Kidney (tissue), 14 donors: ENCODE measurements around the gene SNRK. TPM values are rescaled to one million over a fixed set of nuclear protein-coding genes. Genes with fewer than 3 reads are reported as not detected.
A peak's percentile ranks its signal among the peaks of the same experiment; 100 is the strongest.

Experiments
- DNase-seq, 5 donors: peaks; one replicate each; pipeline ENCODE4 v3.0.0-alpha.2; 2013 to 2020
- FAIRE-seq: peaks from 2 replicates; lab custom pipeline; 2012; peaks lifted over from hg19 to GRCh38; lab: Jason Lieb, UNC
- H3K27ac ChIP-seq, 2 donors: one replicate each; pipeline ENCODE4 v1.7.0; 2013; ENCODE audit warnings: low read depth in 2 of 2, low read length in 2 of 2, inconsistent platforms in 1 of 2
- H3K27me3 ChIP-seq: one replicate; pipeline ENCODE4 v1.7.1; 2013; ENCODE audit warnings: low read length, inconsistent platforms; ENCODE audit not compliant: control insufficient read depth, insufficient read depth
- H3K36me3 ChIP-seq, 3 donors: one replicate each; pipeline versions ENCODE4 v1.7.0 to v1.7.1; 2013; ENCODE audit warnings: low read length in 3 of 3, control low read depth in 1 of 3, inconsistent platforms in 1 of 3; ENCODE audit not compliant: insufficient read depth in 3 of 3, control insufficient read depth in 2 of 3
- H3K4me1 ChIP-seq, 3 donors: one replicate each; pipeline versions ENCODE4 v1.7.0 to v1.7.1; 2013; ENCODE audit warnings: low read length in 3 of 3, inconsistent platforms in 1 of 3, low read depth in 1 of 3; ENCODE audit not compliant: control insufficient read depth in 2 of 3, insufficient read depth in 2 of 3
- H3K4me3 ChIP-seq, 3 donors: one replicate each; pipeline versions ENCODE4 v1.7.0 to v1.8.1; 2013; ENCODE audit warnings: low read length in 3 of 3, control low read depth in 1 of 3, inconsistent platforms in 1 of 3
- H3K9ac ChIP-seq, 3 donors: one replicate each; pipeline versions ENCODE4 v1.7.0 to v1.7.1; 2013; ENCODE audit warnings: low read length in 3 of 3, control low read depth in 1 of 3, inconsistent platforms in 1 of 3
- H3K9me3 ChIP-seq, 3 donors: one replicate each; pipeline versions ENCODE4 v1.7.0 to v1.7.1; 2013; ENCODE audit warnings: low read length in 3 of 3, control low read depth in 1 of 3, inconsistent platforms in 1 of 3; ENCODE audit not compliant: control insufficient read depth in 2 of 3, insufficient read depth in 1 of 3
- CTCF ChIP-seq: IDR thresholded peaks from 3 replicates; pipeline ENCODE4 v1.5.1; 2012; ENCODE audit warnings: mild to moderate bottlenecking, moderate library complexity, borderline replicate concordance; ENCODE audit not compliant: insufficient read depth; ENCODE audit errors: extremely low read depth
- intact Hi-C: fragments of 100-400 bp; cut with DNase I; formaldehyde crosslinking; loops from one replicate; pipeline ENCODE4 v1.11.1; 2022
- polyA plus RNA-seq: library from polyadenylated mRNA; stranded (reverse); fragments of 350-450 nt; fragmentation: Illumina TruSeq; extraction: RNeasy Lipid Tissue Mini Kit (QIAGEN cat#74804); gene quantifications from one replicate; pipeline ENCODE4 v1.2.3, GENCODE V29; 2014; ENCODE audit warnings: low read depth, low replicate concordance; ENCODE audit not compliant: insufficient read depth
- total RNA-seq: library from RNA; stranded (reverse); fragmentation: NEBNext Ultra II Directional; extraction: Animal tissue kit (Norgen Biotek cat#: 25700); gene quantifications from one replicate; pipeline ENCODE4 v1.2.1, GENCODE V29; 2021
- donor health status: control.
- donor health status: control.
- donor health status: control.
- donor health status: control.
- donor health status: control.
- donor health status: DM: yes; HTN: yes; CAD: no.
- donor health status: Normal renal cell carcinoma (clear cell type).

SNRK gene
- total and polyA plus RNA-seq, 2 donors from 2014 or later = 15.6 to 62.3 TPM

DNA sequence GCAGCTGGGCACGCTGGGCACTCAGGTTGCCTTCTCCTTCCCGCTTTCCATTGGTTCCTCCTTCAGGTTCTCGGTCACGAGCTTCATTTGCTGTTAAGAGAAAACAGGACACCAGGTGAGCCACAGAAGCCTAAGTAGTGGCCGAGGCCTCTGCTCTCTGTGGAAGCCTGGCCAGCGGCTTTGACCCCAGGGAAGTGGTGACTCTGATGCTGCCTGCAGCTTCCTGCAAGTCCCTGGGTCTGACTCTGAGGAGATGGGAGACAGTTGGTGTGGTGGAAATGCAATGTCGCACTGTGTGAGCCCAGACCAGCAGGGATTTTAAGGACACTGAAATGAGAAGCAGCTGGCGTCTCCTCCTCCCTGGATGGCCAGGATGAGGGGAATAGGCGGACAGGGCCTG, 80.5 kb downstream of the SNRK start:
- Histone ChIP-seq H3K27me3 (no peaks in the 10 kb centered on the region), H3K36me3 (no peaks in the 10 kb centered on the region), H3K27ac (no peak overlapping the region), H3K9ac (no peak overlapping the region), H3K9me3 (no peaks in the 10 kb centered on the region), H3K4me3 (no peak overlapping the region), H3K4me1 (no peaks in the 10 kb centered on the region)
- FAIRE-seq = no peak
- TF ChIP-seq CTCF = no peak
- peak in 1 of 5 donors; percentile 66 for DNase-seq
- intact Hi-C loops = no loop called here

DNA sequence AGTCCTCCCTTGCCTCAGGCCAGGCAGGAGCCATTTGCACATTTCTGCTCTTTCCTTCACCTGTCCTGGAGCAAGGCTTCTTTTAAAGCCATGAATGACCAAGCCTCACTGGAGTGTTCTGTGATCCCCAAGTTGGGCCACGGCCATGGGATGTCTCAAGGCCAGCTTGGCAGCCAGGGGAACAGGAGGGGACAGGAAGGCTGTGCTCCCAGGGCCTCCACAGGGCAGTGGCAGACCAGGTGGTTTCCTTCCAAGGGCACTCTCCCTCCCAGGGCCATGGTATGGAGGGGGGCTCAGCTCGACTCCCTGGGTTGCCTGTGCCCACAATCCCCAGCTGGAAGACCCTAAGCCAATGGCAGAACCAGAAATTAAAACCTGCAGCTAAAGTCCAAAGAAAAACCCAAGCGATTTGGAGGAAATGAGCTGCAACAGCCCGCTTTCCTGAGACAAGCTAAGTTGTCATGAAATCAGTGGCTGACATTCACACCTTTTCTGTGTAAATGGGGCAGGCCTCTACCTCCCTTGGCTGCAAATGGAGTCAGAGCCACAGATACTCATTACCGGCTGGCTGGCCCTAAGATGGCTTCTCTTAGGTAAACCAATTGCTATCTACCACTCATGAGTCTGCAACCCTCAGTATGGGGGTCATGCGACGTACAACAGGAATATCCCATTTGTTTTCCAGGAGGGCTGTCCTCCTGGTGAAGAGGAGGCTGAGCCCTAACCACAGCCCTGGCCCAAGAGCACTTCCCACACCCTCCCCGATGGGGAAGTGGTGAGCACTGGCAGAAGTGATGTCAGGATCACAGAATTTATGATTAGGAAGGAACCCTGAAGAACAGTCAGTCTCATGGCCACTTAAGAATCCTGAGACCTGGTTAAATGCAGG, 83.3 kb downstream of the SNRK start:
- no peak for FAIRE-seq

DNA sequence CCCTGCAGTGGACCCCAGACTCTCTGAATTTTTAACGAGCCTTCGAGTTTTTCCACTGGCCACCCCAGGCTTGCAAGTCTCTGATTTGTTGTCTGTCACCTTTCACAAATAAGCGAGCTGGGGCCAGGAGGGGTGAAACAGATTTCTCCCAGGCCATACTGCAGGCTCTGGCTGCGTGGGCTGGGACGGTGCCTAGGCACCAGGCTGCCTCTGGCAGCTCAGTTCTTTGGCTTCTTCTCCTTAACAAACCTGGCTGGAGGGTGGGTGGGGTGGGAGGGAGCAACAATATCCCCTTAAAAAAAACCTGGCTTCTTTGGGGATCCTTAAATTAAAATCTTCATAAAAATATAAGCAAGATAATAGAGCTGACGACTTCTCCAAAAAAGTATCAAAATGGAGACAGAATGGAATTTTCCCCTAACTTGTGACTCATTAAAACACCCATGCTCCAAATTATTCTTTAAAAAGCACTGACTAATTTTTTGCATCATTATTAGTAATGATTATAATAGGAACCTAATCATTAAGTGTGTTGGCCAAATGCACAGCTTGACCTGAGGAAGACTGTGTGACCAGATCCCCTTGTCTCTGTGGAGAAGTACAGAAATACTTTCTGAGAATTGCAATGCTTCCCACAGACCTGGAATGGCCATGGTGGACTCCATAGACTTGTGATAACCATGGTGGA, 84.1 kb downstream of the SNRK start:
- Histone ChIP-seq H3K36me3 (no peaks in the 10 kb centered on the region), H3K9me3 (no peaks in the 10 kb centered on the region), H3K9ac (no peak overlapping the region), H3K4me3 (no peak overlapping the region), H3K4me1 (peaks cover 0 to 2% (median 2%) of the 10 kb centered on the region in 3 donors), H3K27ac (no peak overlapping the region), H3K27me3 (no peaks in the 10 kb centered on the region)
- TF ChIP-seq CTCF = no peak
- DNase-seq = no peak
- no peak for FAIRE-seq
- intact Hi-C loops = no loop called here

More for the DNA sequence above, 83.3 kb downstream of the SNRK start:
- H3K9me3 ChIP-seq = no peaks in the 10 kb centered on the region
- H3K4me1 ChIP-seq = peaks cover 0 to 2% (median 2%) of the 10 kb centered on the region in 3 donors
- H3K36me3 ChIP-seq = no peaks in the 10 kb centered on the region
- no peak for DNase-seq
- no peak overlapping the region for H3K4me3 ChIP-seq
- H3K9ac ChIP-seq = no peak overlapping the region
- intact Hi-C loops = no loop called here
- no peak overlapping the region for H3K27ac ChIP-seq
- no peaks in the 10 kb centered on the region for H3K27me3 ChIP-seq
- no peak for TF ChIP-seq CTCF
